Subcutaneous adipose tissue (tissue), 4 donors: ENCODE measurements around the gene CDCA4. TPM values are rescaled to one million over a fixed set of nuclear protein-coding genes. Genes with fewer than 3 reads are reported as not detected.

Experiments
- CTCF ChIP-seq: fragments of 450-650 bp; IDR thresholded peaks from one replicate; pipeline ENCODE4 v1.5.1; 2016; ENCODE audit warnings: low read depth, mild to moderate bottlenecking, control low read depth, antibody characterized with exemption, moderate library complexity
- total RNA-seq, 4 donors: library from RNA; depleted of rRNA; stranded (reverse); fragments of >200 nt; gene quantifications; one replicate each; pipeline ENCODE4 v1.1.0, GENCODE V29; 2016

The CDCA4 gene
- total RNA-seq, 4 donors from 2014 or later: 4.0 to 6.6 (median 6.3) TPM

GRCh38 chr14:104968153-104968527, 52.7 kb downstream of the CDCA4 start:
- TF ChIP-seq CTCF: no peak

- TF ChIP-seq CTCF: no peak
Observed at GRCh38 chr14:104967386-104968152, 53.3 kb downstream of the CDCA4 start.

- no peak for TF ChIP-seq CTCF
Observed at GRCh38 chr14:104966981-104967385, 53.9 kb downstream of the CDCA4 start.

- no peak for TF ChIP-seq CTCF
Observed at GRCh38 chr14:104966261-104966865, 54.5 kb downstream of the CDCA4 start.

GRCh38 chr14:104965561-104966231, 55.2 kb downstream of the CDCA4 start:
- no peak for TF ChIP-seq CTCF

GRCh38 chr14:104964546-104964945, 56.3 kb downstream of the CDCA4 start:
- no peak for TF ChIP-seq CTCF

Other genes with a start within 250 kb of the CDCA4 start
- gene AKT1, start 225.3 kb downstream of the CDCA4 start, total RNA-seq: 100 to 1,000 TPM in 3 of 4 donors, 10 to 100 TPM in 1; 70.9 to 264 (median 110) TPM
- gene ZBTB42, start 220.0 kb downstream of the CDCA4 start, total RNA-seq: 10 to 100 TPM in 1 of 4 donors, 1 to 10 TPM in 3; 1.5 to 18.1 (median 3.1) TPM
- gene CEP170B, start 155.8 kb downstream of the CDCA4 start, total RNA-seq: 10 to 100 TPM in 2 of 4 donors, 1 to 10 TPM in 2; 5.6 to 23.9 (median 9.3) TPM
- gene PLD4, start 96.2 kb downstream of the CDCA4 start, total RNA-seq: 1 to 10 TPM in 1 of 4 donors, under 1 TPM in 1, not detected in 2; under 0.01 to 1.3 TPM
- gene AHNAK2, start 42.7 kb downstream of the CDCA4 start, total RNA-seq: 10 to 100 TPM; 36.9 to 77.5 (median 43.9) TPM
- gene CLBA1, start 35.3 kb downstream of the CDCA4 start, total RNA-seq: 1 to 10 TPM; 1.4 to 7.9 (median 3.6) TPM
- gene GPR132, start 44.3 kb upstream of the CDCA4 start, total RNA-seq: 1 to 10 TPM; 1.3 to 5.5 (median 3.3) TPM
- gene JAG2, start 147.7 kb upstream of the CDCA4 start, total RNA-seq: 10 to 100 TPM in 1 of 4 donors, 1 to 10 TPM in 3; 2.5 to 16.2 (median 4.9) TPM
- 10 to 100 TPM in 2 of 4 donors, 1 to 10 TPM in 2; 8.0 to 20.2 (median 13.2) TPM for gene NUDT14, start 160.2 kb upstream of the CDCA4 start, total RNA-seq
- 100 to 1,000 TPM in 2 of 4 donors, 10 to 100 TPM in 2; 55.4 to 229 (median 79.0) TPM for gene BTBD6, start 227.4 kb upstream of the CDCA4 start, total RNA-seq